ENCODE data around the gene NOBOX.

DNA sequence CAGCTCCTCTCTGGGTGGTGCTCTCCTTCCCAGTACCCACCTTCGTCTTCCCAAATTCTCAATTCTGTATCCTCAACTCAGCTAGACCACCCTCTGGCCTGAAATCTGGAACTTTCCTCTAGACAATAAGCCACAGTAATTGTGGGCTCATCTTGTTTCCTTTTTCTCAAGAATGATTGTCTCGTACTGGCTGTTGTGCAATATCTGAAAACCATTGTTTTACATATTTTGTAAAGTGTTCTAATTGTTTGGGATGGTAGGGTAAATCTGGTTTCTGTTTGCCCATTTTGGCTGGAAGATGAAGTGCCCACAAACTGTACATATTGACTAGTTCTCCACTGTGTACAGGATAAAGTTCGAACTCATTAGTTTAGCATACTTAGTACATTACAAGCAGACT is 11.3 kb upstream of the NOBOX start:
- TF ChIP-seq, protein P1, sequence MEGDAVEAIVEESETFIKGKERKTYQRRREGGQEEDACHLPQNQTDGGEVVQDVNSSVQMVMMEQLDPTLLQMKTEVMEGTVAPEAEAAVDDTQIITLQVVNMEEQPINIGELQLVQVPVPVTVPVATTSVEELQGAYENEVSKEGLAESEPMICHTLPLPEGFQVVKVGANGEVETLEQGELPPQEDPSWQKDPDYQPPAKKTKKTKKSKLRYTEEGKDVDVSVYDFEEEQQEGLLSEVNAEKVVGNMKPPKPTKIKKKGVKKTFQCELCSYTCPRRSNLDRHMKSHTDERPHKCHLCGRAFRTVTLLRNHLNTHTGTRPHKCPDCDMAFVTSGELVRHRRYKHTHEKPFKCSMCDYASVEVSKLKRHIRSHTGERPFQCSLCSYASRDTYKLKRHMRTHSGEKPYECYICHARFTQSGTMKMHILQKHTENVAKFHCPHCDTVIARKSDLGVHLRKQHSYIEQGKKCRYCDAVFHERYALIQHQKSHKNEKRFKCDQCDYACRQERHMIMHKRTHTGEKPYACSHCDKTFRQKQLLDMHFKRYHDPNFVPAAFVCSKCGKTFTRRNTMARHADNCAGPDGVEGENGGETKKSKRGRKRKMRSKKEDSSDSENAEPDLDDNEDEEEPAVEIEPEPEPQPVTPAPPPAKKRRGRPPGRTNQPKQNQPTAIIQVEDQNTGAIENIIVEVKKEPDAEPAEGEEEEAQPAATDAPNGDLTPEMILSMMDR (IDR thresholded peaks at IDR 0.05; ENCODE audit: poor library complexity), result no peak
- TF ChIP-seq EZH2 (IDR thresholded peaks at IDR 0.05; ENCODE audit: borderline replicate concordance), result no peak
